Endothelial cell of umbilical vein (primary cell): ENCODE results near the gene SAMD10.

Source experiments
- CTCF ChIP-seq, 2 donors: IDR thresholded peaks; 1 replicate in 1 of 2; 2 replicates in 1 of 2; pipeline ENCODE4 v1.5.1; 2011; ENCODE audit warnings: low read length in 2 of 2, mild to moderate bottlenecking in 2 of 2, moderate library complexity in 2 of 2, control low read depth in 1 of 2, inconsistent platforms in 1 of 2, low read depth in 1 of 2; ENCODE audit not compliant: insufficient read depth in 1 of 2; ENCODE audit errors: extremely low read depth in 1 of 2
- EZH2 ChIP-seq: IDR thresholded peaks from 2 replicates; pipeline ENCODE4 v1.6.1; 2012; ENCODE audit warnings: borderline replicate concordance, low read depth, mild to moderate bottlenecking, moderate library complexity, low read length, inconsistent platforms; ENCODE audit not compliant: severe bottlenecking
- GATA2 ChIP-seq: IDR thresholded peaks from 2 replicates; pipeline ENCODE4 v1.7.0; 2011; ENCODE audit warnings: low read depth, mild to moderate bottlenecking, moderate library complexity, mixed read lengths, low read length; ENCODE audit not compliant: insufficient read length, insufficient read depth
- JUN ChIP-seq: IDR thresholded peaks from 2 replicates; pipeline ENCODE4 v1.6.1; 2011; ENCODE audit warnings: borderline replicate concordance, low read depth; ENCODE audit not compliant: insufficient read length, insufficient read depth
- MAX ChIP-seq: IDR thresholded peaks from 2 replicates; pipeline ENCODE4 v1.6.1; 2011; ENCODE audit not compliant: insufficient read depth, insufficient read length
- MYC ChIP-seq: IDR thresholded peaks from one replicate; pipeline ENCODE4 v1.6.1; 2011; ENCODE audit warnings: mild to moderate bottlenecking, low read depth, low read length
- POLR2A ChIP-seq: IDR thresholded peaks from 2 replicates; pipeline ENCODE4 v1.6.1; 2012; ENCODE audit warnings: low read depth, mild to moderate bottlenecking, control low read depth, low read length
- POLR2AphosphoS5 ChIP-seq: IDR thresholded peaks from 2 replicates; pipeline ENCODE4 v1.6.1; 2012; ENCODE audit warnings: low read depth, mild to moderate bottlenecking, control low read depth, low read length, moderate library complexity; ENCODE audit not compliant: insufficient read depth

- TF ChIP-seq CTCF (IDR thresholded peaks at IDR 0.05; ENCODE audit: extremely low read depth in 1 of 2, insufficient read depth in 1 of 2, low read depth in 1 of 2, low read length in 2 of 2) (peak; percentile 23 to 50), POLR2AphosphoS5 (no peak), POLR2A (no peak), EZH2 (no peak), MAX (no peak), MYC (no peak), JUN (no peak), GATA2 (no peak)
Measured at GRCh38 chr20:63934271-63935068, 45.0 kb downstream of the SAMD10 start.
